HCT116 (cell line): Measurements from ENCODE around the gene SASS6. TPM values are rescaled to one million over a fixed set of nuclear protein-coding genes. Genes with fewer than 3 reads are reported as not detected.

Experiments used
- ATAC-seq: fragments of 200-7000 bp; cut with Tn5 transposase; 2 replicates; pipeline ENCODE4 v1.9.1; 2020; ENCODE audit warnings: mild to moderate bottlenecking, moderate library complexity
- BruUV-seq: library from RNA; stranded (reverse); fragments of 400-500 nt; replicated peaks from 2 replicates; lab custom pipeline; 2021; lab: Mats Ljungman, UMichigan
- CTCF ChIA-PET: fragments of 300-600 bp; sonication (Branson Sonifier 250); formaldehyde crosslinking; loops from one replicate; lab custom pipeline; 2021; ENCODE audit warnings: antibody characterized with exemption; lab: Charles Lee
- POLR2A ChIA-PET: fragments of 300-600, 350-600 bp; sonication (Branson Sonifier 250); formaldehyde crosslinking; loops from one replicate; lab custom pipeline; 2021; ENCODE audit warnings: antibody characterized with exemption; lab: Charles Lee
- RAD21 ChIA-PET, 2 experiments: fragments of 300-600 bp; sonication (Branson Sonifier 250); formaldehyde crosslinking; loops; one replicate each; lab custom pipeline; 2023; ENCODE audit warnings: low total read pairs in 2 of 2; ENCODE audit not compliant: uncharacterized antibody in 2 of 2, unreplicated experiment in 2 of 2, low non-redundant PET in 1 of 2; lab: Charles Lee
- DNase-seq: peaks from one replicate; pipeline ENCODE4 v3.0.0-alpha.2; 2010; ENCODE audit warnings: low read depth, low spot score
- H2AFZ ChIP-seq: fragments of 200-600 bp; shearing (Covaris generic), sonication (generic); 2 replicates; pipeline ENCODE4 v1.6.1; 2017; ENCODE audit warnings: low read depth, mixed run types, mixed read lengths, antibody characterized with exemption, low read length; ENCODE audit not compliant: poor library complexity, severe bottlenecking
- H3K27ac ChIP-seq: 2 replicates; pipeline ENCODE4 v1.5.1; 2012; ENCODE audit warnings: low read depth, low read length
- H3K27me3 ChIP-seq: fragments of 200-600 bp; sonication (generic); 2 replicates; pipeline ENCODE4 v1.6.1; 2016; ENCODE audit warnings: mixed run types, low read length, mixed read lengths; ENCODE audit not compliant: insufficient read depth
- H3K36me3 ChIP-seq, 2 experiments: fragments of 200-500 bp in 1 of 2; fragments of 200-600 bp in 1 of 2; sonication (Bioruptor generic) in 1 of 2; sonication (generic) in 1 of 2; 2 replicates each; pipeline versions ENCODE4 v1.5.1 to v1.6.1; 2014 to 2016; ENCODE audit warnings: low read length in 2 of 2, inconsistent platforms in 1 of 2, mixed read lengths in 1 of 2, mixed run types in 1 of 2; ENCODE audit not compliant: insufficient read depth in 2 of 2, control insufficient read depth in 1 of 2
- H3K4me1 ChIP-seq, 2 experiments: fragments of 200-600 bp in 1 of 2; sonication (generic) in 1 of 2; 2 replicates each; pipeline versions ENCODE4 v1.5.1 to v1.6.1; 2012 to 2017; ENCODE audit warnings: low read length in 2 of 2, inconsistent platforms in 1 of 2, mild to moderate bottlenecking in 1 of 2, mixed read lengths in 1 of 2, mixed run types in 1 of 2, moderate library complexity in 1 of 2; ENCODE audit not compliant: insufficient read depth in 2 of 2, control insufficient read depth in 1 of 2
- H3K4me2 ChIP-seq: fragments of 200-600 bp; sonication (generic); 2 replicates; pipeline ENCODE4 v1.6.1; 2017; ENCODE audit warnings: mixed run types, low read length, mixed read lengths
- H3K4me3 ChIP-seq, 2 experiments: fragments of 200-600 bp in 1 of 2; sonication (generic) in 1 of 2; replicated peaks in 1 of 2; 2 replicates each; pipeline ENCODE4 v1.5.1; 2011 to 2016; ENCODE audit warnings: low read length in 2 of 2, control low read depth in 1 of 2, low read depth in 1 of 2, mild to moderate bottlenecking in 1 of 2, mixed read lengths in 1 of 2, mixed run types in 1 of 2
- H3K79me2 ChIP-seq: fragments of 200-600 bp; sonication (generic); 2 replicates; pipeline ENCODE4 v1.6.1; 2017; ENCODE audit warnings: mild to moderate bottlenecking, mixed run types, low read length, moderate library complexity, mixed read lengths; ENCODE audit not compliant: insufficient read depth
- H3K9ac ChIP-seq: fragments of 200-600 bp; sonication (generic); 2 replicates; pipeline ENCODE4 v1.6.1; 2016; ENCODE audit warnings: low read length, mixed read lengths
- H3K9me2 ChIP-seq: fragments of 200-600 bp; sonication (generic), shearing (Covaris generic); 2 replicates; pipeline ENCODE4 v1.6.1; 2017; ENCODE audit warnings: mixed run types, mild to moderate bottlenecking, moderate library complexity; ENCODE audit not compliant: insufficient read depth
- H3K9me3 ChIP-seq, 2 experiments: fragments of 200-500 bp in 1 of 2; fragments of 200-600 bp in 1 of 2; sonication (Bioruptor generic) in 1 of 2; sonication (generic) in 1 of 2; 2 replicates each; pipeline ENCODE4 v1.6.1; 2014 to 2017; ENCODE audit warnings: low read length in 2 of 2, mixed read lengths in 2 of 2, inconsistent platforms in 1 of 2, low read depth in 1 of 2, mild to moderate bottlenecking in 1 of 2, mixed run types in 1 of 2, moderate library complexity in 1 of 2; ENCODE audit not compliant: control insufficient read depth in 1 of 2, insufficient read depth in 1 of 2
- H4K20me1 ChIP-seq: fragments of 200-600 bp; sonication (generic), shearing (Covaris generic); 2 replicates; pipeline ENCODE4 v1.6.1; 2017; ENCODE audit warnings: mixed run types, mild to moderate bottlenecking, moderate library complexity; ENCODE audit not compliant: insufficient read depth
- CEBPB ChIP-seq: IDR thresholded peaks from 2 replicates; pipeline ENCODE4 v1.6.1; 2012; ENCODE audit warnings: low read depth
- ELF1 ChIP-seq: IDR thresholded peaks from 2 replicates; pipeline ENCODE4 v1.6.1; 2012; ENCODE audit warnings: low read depth, borderline replicate concordance
- SRF ChIP-seq: IDR thresholded peaks from 2 replicates; pipeline ENCODE4 v1.6.1; 2012; ENCODE audit warnings: low read depth
- TCF7L2 ChIP-seq: IDR thresholded peaks from 2 replicates; pipeline ENCODE4 v1.7.0; 2011; ENCODE audit warnings: borderline replicate concordance, inconsistent platforms; ENCODE audit not compliant: insufficient read depth, insufficient read length; ENCODE audit errors: extremely low read depth
- ZNF274 ChIP-seq: fragments of 200-500 bp; sonication (Bioruptor generic); IDR thresholded peaks from 2 replicates; pipeline ENCODE4 v1.6.1; 2014; ENCODE audit warnings: mild to moderate bottlenecking, low read depth, low read length, inconsistent platforms
- intact Hi-C: fragments of 100-400 bp; cut with micrococcal nuclease; formaldehyde crosslinking; loops from 2 replicates; pipeline ENCODE4 v1.10.0; 2022
- total RNA-seq: library from RNA; stranded (reverse); gene quantifications from one replicate; pipeline ENCODE4 v1.2.1, GENCODE V29; 2021; ENCODE audit not compliant: unreplicated experiment
- TF ChIP-seq, protein P1 (sequence below): IDR thresholded peaks from 2 replicates; pipeline ENCODE4 v1.6.1; 2011; ENCODE audit warnings: mild to moderate bottlenecking, low read length, moderate library complexity; ENCODE audit not compliant: insufficient replicate concordance; ENCODE audit errors: extremely low read depth

The SASS6 gene
- total RNA-seq, 1 experiment from 2014 or later, result 13.7 TPM

DNA sequence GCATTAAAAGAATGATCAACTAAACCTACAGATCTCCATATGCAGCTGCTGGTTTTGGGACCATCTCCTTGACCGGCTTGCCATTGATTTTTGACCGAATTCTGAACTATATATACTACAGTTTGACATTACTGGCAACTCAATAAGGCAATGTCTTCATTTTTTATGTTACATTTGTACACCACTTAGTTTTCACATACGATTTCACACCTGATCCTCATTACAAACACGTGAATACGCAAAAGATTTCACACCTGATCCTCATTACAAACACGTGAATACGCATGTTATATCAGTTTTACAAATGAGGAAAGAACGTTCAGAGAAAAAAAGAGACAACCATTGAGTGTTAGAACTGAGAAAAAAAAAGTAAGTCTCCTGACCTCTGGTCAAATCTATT, 1.1 kb downstream of the SASS6 start (continued):
- TF ChIP-seq, protein P1, sequence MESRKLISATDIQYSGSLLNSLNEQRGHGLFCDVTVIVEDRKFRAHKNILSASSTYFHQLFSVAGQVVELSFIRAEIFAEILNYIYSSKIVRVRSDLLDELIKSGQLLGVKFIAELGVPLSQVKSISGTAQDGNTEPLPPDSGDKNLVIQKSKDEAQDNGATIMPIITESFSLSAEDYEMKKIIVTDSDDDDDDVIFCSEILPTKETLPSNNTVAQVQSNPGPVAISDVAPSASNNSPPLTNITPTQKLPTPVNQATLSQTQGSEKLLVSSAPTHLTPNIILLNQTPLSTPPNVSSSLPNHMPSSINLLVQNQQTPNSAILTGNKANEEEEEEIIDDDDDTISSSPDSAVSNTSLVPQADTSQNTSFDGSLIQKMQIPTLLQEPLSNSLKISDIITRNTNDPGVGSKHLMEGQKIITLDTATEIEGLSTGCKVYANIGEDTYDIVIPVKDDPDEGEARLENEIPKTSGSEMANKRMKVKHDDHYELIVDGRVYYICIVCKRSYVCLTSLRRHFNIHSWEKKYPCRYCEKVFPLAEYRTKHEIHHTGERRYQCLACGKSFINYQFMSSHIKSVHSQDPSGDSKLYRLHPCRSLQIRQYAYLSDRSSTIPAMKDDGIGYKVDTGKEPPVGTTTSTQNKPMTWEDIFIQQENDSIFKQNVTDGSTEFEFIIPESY, result no peak
- TF ChIP-seq ELF1, result no peak

DNA sequence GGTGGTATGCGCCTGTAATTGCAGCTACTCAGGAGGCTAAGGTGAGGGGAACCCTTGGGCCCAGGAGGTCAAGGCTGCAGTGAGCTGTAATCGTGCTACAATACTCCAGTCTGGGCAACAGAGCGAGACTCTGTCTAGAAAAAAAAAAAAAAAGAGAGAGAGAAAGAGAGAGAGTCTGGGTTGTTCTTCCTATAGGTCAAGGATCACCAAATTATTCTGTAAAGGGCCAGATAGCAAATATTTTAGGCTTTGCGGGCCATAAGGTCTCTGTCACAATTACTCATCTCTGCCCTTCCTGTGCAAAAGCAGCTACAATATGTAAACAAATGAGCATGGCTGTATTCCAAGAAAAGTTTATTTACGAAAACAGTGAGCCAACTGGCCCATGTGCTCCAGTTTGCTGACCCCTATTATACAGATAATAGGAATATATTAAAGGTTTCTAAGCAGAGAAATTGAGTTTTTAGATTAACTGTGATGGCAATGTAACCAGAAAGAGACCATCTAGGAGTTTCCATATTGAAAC, 2.1 kb downstream of the SASS6 start:
- Histone ChIP-seq H3K9ac (no peak overlapping the region), H4K20me1 (no peaks in the 10 kb centered on the region), H3K79me2 (peaks cover 94% of the 10 kb centered on the region), H3K4me3 (no peak overlapping the region), H3K9me2 (no peaks in the 10 kb centered on the region), H3K4me2 (peak overlapping the region; percentile 80; the same call in 1 of the 2 replicates), H3K4me1 (peaks cover 14 to 18% of the 10 kb centered on the region in 2 experiments), H3K9me3 (no peaks in the 10 kb centered on the region), H3K36me3 (no peaks in the 10 kb centered on the region), H3K27ac (no peak overlapping the region), H3K27me3 (no peaks in the 10 kb centered on the region), H2AFZ (no peak overlapping the region)
- POLR2A ChIA-PET, result no interaction called here
- no TSS peak for BruUV-seq
- intact Hi-C loops, result loop anchor here (5.0 kb wide), 3 partner anchors 158 to 327 kb away; no protein-coding TSS in a partner anchor
- DNase-seq (no peak), ATAC-seq (no peak)
- RAD21 ChIA-PET, result interaction anchor here in 1 of 2 experiments (0.7 kb wide), 1 partner anchor 82 kb away, joined by 3 read pairs; no protein-coding TSS in a partner anchor
- TF ChIP-seq ZNF274 (no peak), SRF (no peak), CEBPB (no peak), TCF7L2 (no peak)
- TF ChIP-seq, protein P1, result no peak
- CTCF ChIA-PET, result no interaction called here
